BJ (cell line): ENCODE results near the gene STX4. TPM values are rescaled to one million over a fixed set of nuclear protein-coding genes. Genes with fewer than 3 reads are reported as not detected.
A peak's percentile ranks its signal among the peaks of the same experiment; 100 is the strongest.
"Not testable (repeated sequence)": the region's sequence is repeated elsewhere in the genome, so short reads cannot be mapped to it uniquely, and the experiment has no call there.

Source experiments
- CTCF ChIA-PET: fragments of 350-600 bp; formaldehyde crosslinking; extraction: SDS; loops from one replicate; lab custom pipeline; 2021; ENCODE audit warnings: antibody characterized with exemption, inconsistent platforms; lab: Yijun Ruan, JAX
- POLR2A ChIA-PET: fragments of 300-600 bp; sonication (Branson Sonifier 250); formaldehyde crosslinking; extraction: SDS; loops from one replicate; lab custom pipeline; 2021; ENCODE audit warnings: antibody characterized with exemption; lab: Charles Lee
- DNase-seq: peaks from one replicate; pipeline ENCODE4 v3.0.0-alpha.2; 2011; ENCODE audit warnings: low read depth
- H3K27me3 ChIP-seq: 2 replicates; pipeline ENCODE4 v1.6.0; 2011; ENCODE audit warnings: low read length; ENCODE audit not compliant: control insufficient read depth, insufficient read depth
- H3K36me3 ChIP-seq: 2 replicates; pipeline ENCODE4 v1.5.1; 2011; ENCODE audit warnings: low read length; ENCODE audit not compliant: control insufficient read depth, insufficient read depth
- H3K4me3 ChIP-seq: 2 replicates; pipeline ENCODE4 v1.5.1; 2011; ENCODE audit warnings: low read depth, mild to moderate bottlenecking, control low read depth, low read length
- polyA plus RNA-seq: library from polyadenylated mRNA; depleted of rRNA; stranded (reverse); fragments of >200 nt; gene quantifications from 2 replicates; pipeline ENCODE4 v1.2.3, GENCODE V29; 2011
- TF ChIP-seq, protein P1 (sequence below): IDR thresholded peaks from 2 replicates; pipeline ENCODE4 v1.5.1; 2011; ENCODE audit warnings: low read depth, mild to moderate bottlenecking, control low read depth, inconsistent platforms, low read length, moderate library complexity; ENCODE audit not compliant: insufficient read depth

The STX4 gene
- polyA plus RNA-seq, 1 experiment = 53.6 TPM

DNA sequence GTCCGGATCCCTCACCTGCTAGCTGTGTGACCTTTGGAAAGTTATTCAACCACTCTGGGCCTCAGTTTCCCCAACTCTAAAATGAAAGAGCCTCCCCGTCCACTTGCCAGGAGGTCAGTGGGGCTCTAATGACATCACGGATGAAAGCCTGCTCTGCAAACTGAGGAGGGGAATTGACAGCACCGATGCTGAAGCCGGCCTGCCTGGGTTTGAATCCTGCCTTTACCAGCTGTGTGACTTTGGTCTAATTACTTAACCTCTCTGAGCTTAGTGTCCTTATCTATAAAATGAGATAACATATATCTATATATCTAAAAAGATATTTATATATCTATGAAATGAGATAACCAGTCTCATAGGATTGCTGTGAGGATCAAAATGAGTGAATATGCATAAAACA is 24.8 kb upstream of the STX4 start:
- ChIA-PET CTCF (interaction anchor here (0.7 to 1.2 kb wide), 4 partner anchors 10 to 55 kb away, joined by 3 to 6 read pairs (median 3); partner anchors contain the start of gene HSD3B7), POLR2A (interaction anchor here (1.1 kb wide), 1 partner anchor 10 kb away, joined by 3 read pairs; no protein-coding TSS in a partner anchor)
- H3K27me3 ChIP-seq = no peaks in the 10 kb centered on the region
- no peak for DNase-seq
- H3K36me3 ChIP-seq = no peaks in the 10 kb centered on the region
- TF ChIP-seq, protein P1, sequence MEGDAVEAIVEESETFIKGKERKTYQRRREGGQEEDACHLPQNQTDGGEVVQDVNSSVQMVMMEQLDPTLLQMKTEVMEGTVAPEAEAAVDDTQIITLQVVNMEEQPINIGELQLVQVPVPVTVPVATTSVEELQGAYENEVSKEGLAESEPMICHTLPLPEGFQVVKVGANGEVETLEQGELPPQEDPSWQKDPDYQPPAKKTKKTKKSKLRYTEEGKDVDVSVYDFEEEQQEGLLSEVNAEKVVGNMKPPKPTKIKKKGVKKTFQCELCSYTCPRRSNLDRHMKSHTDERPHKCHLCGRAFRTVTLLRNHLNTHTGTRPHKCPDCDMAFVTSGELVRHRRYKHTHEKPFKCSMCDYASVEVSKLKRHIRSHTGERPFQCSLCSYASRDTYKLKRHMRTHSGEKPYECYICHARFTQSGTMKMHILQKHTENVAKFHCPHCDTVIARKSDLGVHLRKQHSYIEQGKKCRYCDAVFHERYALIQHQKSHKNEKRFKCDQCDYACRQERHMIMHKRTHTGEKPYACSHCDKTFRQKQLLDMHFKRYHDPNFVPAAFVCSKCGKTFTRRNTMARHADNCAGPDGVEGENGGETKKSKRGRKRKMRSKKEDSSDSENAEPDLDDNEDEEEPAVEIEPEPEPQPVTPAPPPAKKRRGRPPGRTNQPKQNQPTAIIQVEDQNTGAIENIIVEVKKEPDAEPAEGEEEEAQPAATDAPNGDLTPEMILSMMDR = no peak
- H3K4me3 ChIP-seq = no peak overlapping the region

DNA sequence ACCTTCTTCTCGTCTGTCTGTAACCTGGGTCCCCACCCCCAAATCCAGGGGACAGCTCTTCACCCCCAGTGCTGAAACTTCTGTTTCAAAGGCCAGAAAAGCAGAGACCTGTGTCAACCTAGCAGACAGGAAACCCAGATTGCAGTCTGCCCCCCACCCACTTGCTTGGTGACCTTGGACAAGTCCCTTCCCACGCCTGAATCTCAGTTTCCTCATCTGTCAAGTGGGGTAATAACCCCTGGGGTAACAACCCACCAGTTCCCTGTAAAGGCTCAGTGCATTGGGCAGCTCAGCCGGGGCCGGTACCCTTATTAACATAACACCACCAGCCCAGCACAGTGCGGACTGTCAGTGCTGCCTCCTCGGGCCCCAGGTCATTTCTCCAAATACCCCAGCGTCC is 24.2 kb upstream of the STX4 start:
- POLR2A ChIA-PET = no interaction called here
- no peak for DNase-seq
- CTCF ChIA-PET = interaction anchor here (0.7 to 1.2 kb wide), 4 partner anchors 10 to 55 kb away, joined by 3 to 6 read pairs (median 3); partner anchors contain the start of gene HSD3B7
- Histone ChIP-seq H3K4me3 (no peak overlapping the region), H3K27me3 (no peaks in the 10 kb centered on the region), H3K36me3 (no peaks in the 10 kb centered on the region)
- TF ChIP-seq, protein P1 = no peak

DNA sequence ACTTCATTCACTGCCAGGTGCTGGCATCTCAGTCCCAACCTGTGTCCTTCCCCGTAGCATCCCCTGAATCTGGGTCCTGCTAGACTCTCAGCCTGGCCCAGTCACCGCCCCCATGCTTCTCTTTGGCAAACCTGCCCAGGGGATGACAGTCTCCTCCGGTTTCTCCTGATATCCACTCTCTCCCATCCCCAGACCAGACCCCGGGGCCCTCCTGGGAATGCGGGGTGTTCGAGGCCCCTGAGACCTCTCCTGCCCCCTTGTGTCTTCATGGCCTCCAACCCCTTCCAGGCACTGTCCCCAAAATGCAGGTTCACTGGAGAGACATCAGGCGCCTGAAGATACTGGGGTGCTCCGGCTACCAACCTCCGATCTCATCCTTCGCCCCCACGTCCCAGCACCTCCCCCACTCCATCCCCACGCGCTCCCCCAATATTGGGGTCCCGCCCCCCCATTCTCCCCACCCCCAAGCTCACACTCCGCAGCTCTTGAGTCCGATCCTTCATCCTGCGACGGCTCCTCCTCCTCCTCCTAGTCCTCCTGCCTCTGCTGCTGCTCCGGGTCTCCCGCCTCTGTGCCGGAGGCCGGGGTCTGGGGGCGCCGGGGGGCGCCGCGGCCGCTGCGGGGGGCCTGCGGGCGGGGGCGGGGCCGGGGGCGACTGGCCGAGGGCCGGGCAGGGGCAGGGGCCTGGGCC is 23.3 kb upstream of the STX4 start:
- H3K27me3 ChIP-seq = 0 out of 2 replicates have a peak, but pooled peaks cover 2% of the 10 kb centered on the region
- TF ChIP-seq, protein P1 = peak; percentile 34
- no peaks in the 10 kb centered on the region for H3K36me3 ChIP-seq
- DNase-seq = no peak
- POLR2A ChIA-PET = no interaction called here
- peak overlapping the region; percentile 50 for H3K4me3 ChIP-seq
- CTCF ChIA-PET = no interaction called here

DNA sequence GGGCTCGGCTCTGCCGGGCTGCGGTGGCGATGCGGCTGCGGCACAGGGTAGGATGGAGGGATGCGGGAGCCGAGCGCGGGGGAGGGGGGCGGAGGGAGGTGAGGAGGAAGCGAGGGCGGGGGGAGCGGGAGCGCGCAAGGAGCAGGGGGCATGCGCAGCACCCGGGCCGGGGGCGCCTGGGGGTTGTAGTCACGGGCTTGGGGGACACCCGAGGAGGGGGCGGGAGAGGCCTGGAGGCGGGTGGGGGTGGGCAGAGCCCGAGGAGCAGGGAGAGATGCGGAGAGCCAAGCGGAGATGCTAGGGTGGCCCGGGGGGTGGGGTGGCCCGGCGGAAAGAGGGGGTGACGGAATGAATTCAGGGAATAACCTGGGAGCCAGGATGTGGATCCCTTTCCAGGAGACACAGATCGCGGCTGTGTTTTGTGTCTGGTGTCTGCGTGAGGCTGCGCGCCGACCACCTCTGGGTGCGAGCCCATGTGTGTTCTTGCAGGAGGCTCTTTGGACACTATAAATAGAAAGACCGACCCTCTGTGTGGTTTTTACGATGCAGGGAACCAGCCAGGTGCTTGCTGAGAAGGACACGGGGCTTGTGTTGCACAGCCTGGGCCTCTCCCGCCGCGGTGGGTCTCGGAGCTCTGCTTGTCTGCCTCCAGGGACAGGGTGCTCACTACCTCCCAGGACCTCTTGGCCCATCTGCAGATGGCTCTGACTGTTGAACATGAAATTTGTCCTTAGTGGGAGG is 22.6 kb upstream of the STX4 start, which contains the start of gene STX1B:
TSS of gene STX1B (minus strand) at position 54 of the 741 bp plus-strand sequence. CDS start 242 bp downstream, outside the sequence.
- 0 out of 2 replicates have a peak, but pooled peaks cover 2% of the 10 kb centered on the region for H3K27me3 ChIP-seq
- no peaks in the 10 kb centered on the region for H3K36me3 ChIP-seq
- peak within 1 kb of the TSS; percentile 50 for H3K4me3 ChIP-seq
- ChIA-PET CTCF (no interaction called here), POLR2A (no interaction called here)
- DNase-seq = no peak
- TF ChIP-seq, protein P1 = no peak

DNA sequence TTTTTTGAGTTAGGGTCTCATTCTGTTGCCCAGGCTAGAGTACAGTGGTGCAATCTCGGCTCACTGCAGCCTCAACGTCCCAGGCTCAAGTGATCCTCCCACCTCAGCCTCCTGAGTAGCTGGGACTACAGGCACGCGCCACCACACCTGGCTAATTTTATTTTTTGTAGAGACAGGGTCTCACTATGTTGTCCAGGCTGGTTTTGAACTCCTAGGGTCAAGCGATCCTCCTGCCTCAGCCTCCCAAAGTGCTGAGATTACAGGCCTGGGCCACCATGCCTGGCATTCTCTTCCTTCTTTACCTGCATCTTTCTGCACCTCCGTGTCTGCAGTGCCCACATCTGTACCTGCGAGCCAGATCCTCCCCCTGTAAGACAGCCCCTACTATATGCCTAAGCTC is 21.5 kb upstream of the STX4 start:
- POLR2A ChIA-PET, CTCF ChIA-PET, H3K36me3 ChIP-seq, H3K4me3 ChIP-seq, DNase-seq, H3K27me3 ChIP-seq: not testable (repeated sequence)

DNA sequence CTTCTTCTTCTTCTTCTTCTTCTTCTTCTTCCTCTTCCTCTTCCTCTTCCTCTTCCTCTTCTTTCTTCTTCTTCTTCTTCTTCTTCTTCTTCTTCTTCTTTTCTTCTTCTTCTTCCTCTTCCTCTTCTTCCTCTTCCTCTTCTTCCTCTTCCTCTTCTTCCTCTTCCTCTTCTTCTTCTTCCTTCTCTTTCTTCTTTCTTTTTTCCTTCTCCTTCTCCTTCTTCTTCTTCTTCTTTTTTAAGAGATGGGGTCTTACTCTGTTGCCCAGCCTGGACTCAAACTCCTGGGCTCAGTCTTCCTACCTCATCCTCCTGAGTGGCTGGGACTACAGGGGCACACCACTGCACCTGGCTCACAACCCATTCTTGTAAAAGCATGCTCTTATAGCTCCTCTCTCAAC is 20.1 kb upstream of the STX4 start:
- CTCF ChIA-PET, H3K27me3 ChIP-seq, POLR2A ChIA-PET, H3K4me3 ChIP-seq, H3K36me3 ChIP-seq, DNase-seq: not testable (repeated sequence)
